ENCODE results near the gene ANKRD11.

ANKRD11 gene

DNA sequence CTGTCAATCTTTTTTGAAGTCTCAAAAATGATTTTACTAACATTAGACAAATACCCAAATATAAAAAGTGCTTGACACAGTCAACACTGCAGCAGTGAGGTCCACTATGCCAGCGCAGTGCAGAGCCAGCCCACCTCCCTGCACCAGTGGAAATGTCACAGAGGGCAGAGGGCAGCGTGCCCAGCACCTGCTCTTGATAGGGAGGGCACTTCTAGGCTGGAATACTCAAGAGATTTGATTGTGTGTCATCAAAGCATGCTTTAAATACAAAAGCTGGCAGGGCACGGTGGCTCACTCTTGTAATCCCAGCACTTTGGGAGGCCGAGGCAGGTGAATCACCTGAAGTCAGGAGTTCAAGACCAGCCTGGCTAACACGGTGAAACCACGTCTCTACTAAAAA lies 136.0 kb downstream of the ANKRD11 start:
- Histone ChIP-seq H3K9me2 (replicated peaks; ENCODE audit: low read depth, low read length) (no peaks in the 10 kb centered on the region), H3K4me3 (ENCODE audit: low read length, poor library complexity, severe bottlenecking) (no peak overlapping the region), H4K20me1 (ENCODE audit: insufficient read depth, low read length, poor library complexity, severe bottlenecking) (peaks cover 56% of the 10 kb centered on the region), H3K36me3 (ENCODE audit: insufficient read depth, low read length) (no peaks in the 10 kb centered on the region; the same call in 1 of the 2 replicates), H2AFZ (ENCODE audit: low read length) (no peak overlapping the region), H3F3A (ENCODE audit: low read depth) (no peaks in the 10 kb centered on the region), H3K9me3 (ENCODE audit: insufficient read depth, low read depth, low read length) (no peaks in the 10 kb centered on the region), H3K79me2 (ENCODE audit: insufficient read depth, low read length) (peaks cover 95% of the 10 kb centered on the region), H3K4me1 (ENCODE audit: insufficient read depth, low read length, poor library complexity, severe bottlenecking) (peaks cover 33% of the 10 kb centered on the region), H3K27me3 (ENCODE audit: insufficient read depth, low read length, poor library complexity, severe bottlenecking) (no peaks in the 10 kb centered on the region), H3K4me2 (ENCODE audit: low read depth, low read length, poor library complexity, severe bottlenecking) (no peak overlapping the region), H3K9ac (ENCODE audit: low read depth, low read length, poor library complexity, severe bottlenecking) (no peak overlapping the region)
- no peak for TF ChIP-seq EZH2phosphoT487 (IDR thresholded peaks at IDR 0.05; ENCODE audit: borderline replicate concordance)
- TF ChIP-seq, protein P1, sequence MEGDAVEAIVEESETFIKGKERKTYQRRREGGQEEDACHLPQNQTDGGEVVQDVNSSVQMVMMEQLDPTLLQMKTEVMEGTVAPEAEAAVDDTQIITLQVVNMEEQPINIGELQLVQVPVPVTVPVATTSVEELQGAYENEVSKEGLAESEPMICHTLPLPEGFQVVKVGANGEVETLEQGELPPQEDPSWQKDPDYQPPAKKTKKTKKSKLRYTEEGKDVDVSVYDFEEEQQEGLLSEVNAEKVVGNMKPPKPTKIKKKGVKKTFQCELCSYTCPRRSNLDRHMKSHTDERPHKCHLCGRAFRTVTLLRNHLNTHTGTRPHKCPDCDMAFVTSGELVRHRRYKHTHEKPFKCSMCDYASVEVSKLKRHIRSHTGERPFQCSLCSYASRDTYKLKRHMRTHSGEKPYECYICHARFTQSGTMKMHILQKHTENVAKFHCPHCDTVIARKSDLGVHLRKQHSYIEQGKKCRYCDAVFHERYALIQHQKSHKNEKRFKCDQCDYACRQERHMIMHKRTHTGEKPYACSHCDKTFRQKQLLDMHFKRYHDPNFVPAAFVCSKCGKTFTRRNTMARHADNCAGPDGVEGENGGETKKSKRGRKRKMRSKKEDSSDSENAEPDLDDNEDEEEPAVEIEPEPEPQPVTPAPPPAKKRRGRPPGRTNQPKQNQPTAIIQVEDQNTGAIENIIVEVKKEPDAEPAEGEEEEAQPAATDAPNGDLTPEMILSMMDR (conservative IDR thresholded peaks at IDR 0.05; ENCODE audit: low read length), result no peak

- Histone ChIP-seq H3F3A (ENCODE audit: low read depth) (no peaks in the 10 kb centered on the region), H3K4me3 (ENCODE audit: low read length, poor library complexity, severe bottlenecking) (no peak overlapping the region), H3K36me3 (ENCODE audit: insufficient read depth, low read length) (no peaks in the 10 kb centered on the region; the same call in 1 of the 2 replicates), H2AFZ (ENCODE audit: low read length) (no peak overlapping the region), H3K4me1 (ENCODE audit: insufficient read depth, low read length, poor library complexity, severe bottlenecking) (peaks cover 16% of the 10 kb centered on the region), H3K9me3 (ENCODE audit: insufficient read depth, low read depth, low read length) (no peaks in the 10 kb centered on the region), H3K9me2 (replicated peaks; ENCODE audit: low read depth, low read length) (no peaks in the 10 kb centered on the region), H3K4me2 (ENCODE audit: low read depth, low read length, poor library complexity, severe bottlenecking) (peak overlapping the region; percentile 58), H3K79me2 (ENCODE audit: insufficient read depth, low read length) (peaks cover 97% of the 10 kb centered on the region), H4K20me1 (ENCODE audit: insufficient read depth, low read length, poor library complexity, severe bottlenecking) (peaks cover 58% of the 10 kb centered on the region), H3K9ac (ENCODE audit: low read depth, low read length, poor library complexity, severe bottlenecking) (no peak overlapping the region), H3K27me3 (ENCODE audit: insufficient read depth, low read length, poor library complexity, severe bottlenecking) (no peaks in the 10 kb centered on the region)
- TF ChIP-seq, protein P1 (conservative IDR thresholded peaks at IDR 0.05; ENCODE audit: low read length), result no peak
- TF ChIP-seq EZH2phosphoT487 (IDR thresholded peaks at IDR 0.05; ENCODE audit: borderline replicate concordance), result no peak
Observed at GRCh38 chr16:89352091-89352681, 138.2 kb downstream of the ANKRD11 start.

DNA sequence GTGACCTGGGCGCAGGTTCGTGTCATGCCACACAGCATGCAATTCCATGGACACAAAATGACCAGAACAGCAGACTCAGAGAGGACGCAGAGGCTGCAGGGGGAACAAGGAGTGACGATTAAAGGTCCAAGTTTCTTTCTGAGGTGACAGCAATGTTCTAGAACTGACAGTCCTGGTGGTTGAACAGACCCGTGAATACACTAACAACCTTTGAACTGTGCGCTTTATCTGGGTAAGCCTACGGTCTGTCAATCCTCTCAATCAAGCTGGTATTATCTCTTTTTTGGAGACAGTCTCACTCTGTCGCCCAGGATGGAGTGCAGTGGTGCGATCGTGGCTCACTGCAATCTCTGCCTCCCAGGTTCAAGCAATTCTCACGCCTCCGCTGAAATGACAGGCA lies 138.7 kb downstream of the ANKRD11 start:
- Histone ChIP-seq H3K79me2 (ENCODE audit: insufficient read depth, low read length) (peaks cover 97% of the 10 kb centered on the region), H3K27me3 (ENCODE audit: insufficient read depth, low read length, poor library complexity, severe bottlenecking) (no peaks in the 10 kb centered on the region), H3K9me3 (ENCODE audit: insufficient read depth, low read depth, low read length) (no peaks in the 10 kb centered on the region), H2AFZ (ENCODE audit: low read length) (no peak overlapping the region), H3K9me2 (replicated peaks; ENCODE audit: low read depth, low read length) (no peaks in the 10 kb centered on the region), H3F3A (ENCODE audit: low read depth) (no peaks in the 10 kb centered on the region), H3K9ac (ENCODE audit: low read depth, low read length, poor library complexity, severe bottlenecking) (no peak overlapping the region), H3K36me3 (ENCODE audit: insufficient read depth, low read length) (no peaks in the 10 kb centered on the region; the same call in 1 of the 2 replicates), H3K4me3 (ENCODE audit: low read length, poor library complexity, severe bottlenecking) (no peak overlapping the region), H3K4me2 (ENCODE audit: low read depth, low read length, poor library complexity, severe bottlenecking) (no peak overlapping the region), H3K4me1 (ENCODE audit: insufficient read depth, low read length, poor library complexity, severe bottlenecking) (peaks cover 11% of the 10 kb centered on the region), H4K20me1 (ENCODE audit: insufficient read depth, low read length, poor library complexity, severe bottlenecking) (peaks cover 62% of the 10 kb centered on the region)
- TF ChIP-seq EZH2phosphoT487 (IDR thresholded peaks at IDR 0.05; ENCODE audit: borderline replicate concordance), result no peak
- TF ChIP-seq, protein P1 (conservative IDR thresholded peaks at IDR 0.05; ENCODE audit: low read length), result no peak

All from Loucy (cell line).